OCI-LY7 (cell line): ENCODE data around the gene KLHL7. TPM values are rescaled to one million over a fixed set of nuclear protein-coding genes. Genes with fewer than 3 reads are reported as not detected.

Experiments
- BruUV-seq: library from RNA; stranded (reverse); fragments of 400-500 nt; replicated peaks from 2 replicates; lab custom pipeline; 2021; lab: Mats Ljungman, UMichigan
- CTCF ChIA-PET: fragments of 300-600 bp; sonication (Branson Sonifier 250); formaldehyde crosslinking; loops from one replicate; lab custom pipeline; 2022; ENCODE audit warnings: antibody characterized with exemption; ENCODE audit not compliant: unreplicated experiment; lab: Charles Lee
- POLR2A ChIA-PET: fragments of 300-600 bp; sonication (Branson Sonifier 250); formaldehyde crosslinking; loops from one replicate; lab custom pipeline; 2022; ENCODE audit warnings: antibody characterized with exemption; lab: Charles Lee
- DNase-seq: peaks from one replicate; pipeline ENCODE4 v3.0.0-alpha.2; 2015; ENCODE audit warnings: low spot score
- H2AFZ ChIP-seq: fragments of 200-600 bp; sonication (generic), shearing (Covaris generic); 2 replicates; pipeline ENCODE4 v1.6.1; 2014; ENCODE audit warnings: mild to moderate bottlenecking, antibody characterized with exemption, low read length, moderate library complexity
- H3K27ac ChIP-seq: fragments of 200-600 bp; sonication (generic); 2 replicates; pipeline ENCODE4 v1.5.1; 2014; ENCODE audit warnings: mixed run types, low read depth, mild to moderate bottlenecking, moderate library complexity, low read length, inconsistent platforms; ENCODE audit not compliant: poor library complexity, severe bottlenecking
- H3K36me3 ChIP-seq: fragments of 200-600 bp; sonication (generic); 2 replicates; pipeline ENCODE4 v1.6.1; 2014; ENCODE audit warnings: mild to moderate bottlenecking, antibody characterized with exemption, low read length, moderate library complexity, mixed read lengths; ENCODE audit not compliant: insufficient read depth
- H3K4me1 ChIP-seq: fragments of 200-600 bp; sonication (generic); 2 replicates; pipeline ENCODE4 v1.5.1; 2014; ENCODE audit warnings: mild to moderate bottlenecking, low read length; ENCODE audit not compliant: insufficient read depth, poor library complexity, severe bottlenecking
- H3K4me2 ChIP-seq: fragments of 200-600 bp; sonication (generic); 2 replicates; pipeline ENCODE4 v1.6.1; 2014; ENCODE audit warnings: mild to moderate bottlenecking, low read length
- H3K4me3 ChIP-seq: fragments of 200-600 bp; sonication (generic); 2 replicates; pipeline ENCODE4 v1.5.1; 2014; ENCODE audit warnings: mild to moderate bottlenecking, low read depth, low read length; ENCODE audit not compliant: poor library complexity, severe bottlenecking
- H3K79me2 ChIP-seq: fragments of 200-600 bp; sonication (generic); 2 replicates; pipeline ENCODE4 v1.6.1; 2016; ENCODE audit warnings: low read depth, mild to moderate bottlenecking, low read length, moderate library complexity, mixed read lengths; ENCODE audit not compliant: insufficient read depth
- H3K9me2 ChIP-seq: fragments of 200-600 bp; sonication (generic); 2 replicates; pipeline ENCODE4 v1.6.1; 2016; ENCODE audit warnings: mild to moderate bottlenecking, low read length, mixed read lengths; ENCODE audit not compliant: insufficient read depth
- H3K9me3 ChIP-seq: fragments of 200-600 bp; sonication (generic); 2 replicates; pipeline ENCODE4 v1.6.1; 2014; ENCODE audit warnings: mild to moderate bottlenecking, mixed run types, low read length, mixed read lengths
- H4K20me1 ChIP-seq: fragments of 200-600 bp; sonication (generic); 2 replicates; pipeline ENCODE4 v1.6.1; 2014; ENCODE audit warnings: mild to moderate bottlenecking, antibody characterized with exemption, low read length, moderate library complexity, mixed read lengths; ENCODE audit not compliant: insufficient read depth
- EZH2phosphoT487 ChIP-seq: fragments of 200-600 bp; sonication (generic); IDR thresholded peaks from 2 replicates; pipeline ENCODE4 v1.6.1; 2018; ENCODE audit warnings: low read depth, borderline replicate concordance, mild to moderate bottlenecking, mixed run types, antibody characterized with exemption, low read length, moderate library complexity, mixed read lengths
- intact Hi-C: fragments of 100-400 bp; cut with micrococcal nuclease; formaldehyde crosslinking; loops from one replicate; pipeline ENCODE4 v1.10.0; 2022; ENCODE audit not compliant: unreplicated experiment
- total RNA-seq, 2 experiments: library from RNA; depleted of rRNA in 1 of 2; stranded (reverse); fragments of >200 nt in 1 of 2; shearing (Covaris generic) in 1 of 2; gene quantifications; 2 replicates each; pipeline ENCODE4 v1.2.3, GENCODE V29; 2014 to 2022
- TF ChIP-seq, protein P1 (sequence below): fragments of 200-600 bp; sonication (generic); conservative IDR thresholded peaks from 2 replicates; pipeline ENCODE4 v1.5.1; 2014; ENCODE audit warnings: mild to moderate bottlenecking, antibody characterized with exemption, low read length, moderate library complexity, mixed read lengths

The KLHL7 gene
- total RNA-seq, 2 experiments from 2014 or later = 24.4 to 30.2 TPM

DNA sequence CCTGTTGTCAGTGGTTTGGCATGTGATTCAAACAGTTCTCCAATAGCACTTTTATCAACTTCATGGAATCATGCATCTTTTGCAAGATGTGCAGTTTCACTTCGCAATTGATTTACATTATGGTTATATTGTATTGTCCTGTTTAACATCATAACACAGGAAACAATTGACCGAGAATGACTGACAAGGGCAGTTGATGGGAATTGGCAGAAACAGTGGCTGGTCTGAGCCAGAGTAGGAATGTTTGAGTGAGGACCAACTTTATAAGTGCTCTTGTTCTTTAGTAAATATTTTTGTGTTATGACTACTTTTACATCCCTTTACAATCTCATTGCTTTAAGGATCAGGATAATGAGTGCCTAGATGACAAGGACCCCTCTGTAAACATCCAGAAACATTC is 2.2 kb downstream of the KLHL7 start:
- H3K9me2 ChIP-seq = no peaks in the 10 kb centered on the region
- DNase-seq = no peak
- no peaks in the 10 kb centered on the region for H4K20me1 ChIP-seq
- peak overlapping the region; percentile 84 for H3K4me3 ChIP-seq
- POLR2A ChIA-PET = interaction anchor here (1.1 to 2.8 kb wide), 3 partner anchors 9 to 73 kb away, joined by 3 to 12 read pairs (median 12); no protein-coding TSS in a partner anchor
- BruUV-seq = no TSS peak
- CTCF ChIA-PET = no interaction called here
- no peak for TF ChIP-seq EZH2phosphoT487
- TF ChIP-seq, protein P1, sequence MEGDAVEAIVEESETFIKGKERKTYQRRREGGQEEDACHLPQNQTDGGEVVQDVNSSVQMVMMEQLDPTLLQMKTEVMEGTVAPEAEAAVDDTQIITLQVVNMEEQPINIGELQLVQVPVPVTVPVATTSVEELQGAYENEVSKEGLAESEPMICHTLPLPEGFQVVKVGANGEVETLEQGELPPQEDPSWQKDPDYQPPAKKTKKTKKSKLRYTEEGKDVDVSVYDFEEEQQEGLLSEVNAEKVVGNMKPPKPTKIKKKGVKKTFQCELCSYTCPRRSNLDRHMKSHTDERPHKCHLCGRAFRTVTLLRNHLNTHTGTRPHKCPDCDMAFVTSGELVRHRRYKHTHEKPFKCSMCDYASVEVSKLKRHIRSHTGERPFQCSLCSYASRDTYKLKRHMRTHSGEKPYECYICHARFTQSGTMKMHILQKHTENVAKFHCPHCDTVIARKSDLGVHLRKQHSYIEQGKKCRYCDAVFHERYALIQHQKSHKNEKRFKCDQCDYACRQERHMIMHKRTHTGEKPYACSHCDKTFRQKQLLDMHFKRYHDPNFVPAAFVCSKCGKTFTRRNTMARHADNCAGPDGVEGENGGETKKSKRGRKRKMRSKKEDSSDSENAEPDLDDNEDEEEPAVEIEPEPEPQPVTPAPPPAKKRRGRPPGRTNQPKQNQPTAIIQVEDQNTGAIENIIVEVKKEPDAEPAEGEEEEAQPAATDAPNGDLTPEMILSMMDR = no peak
- H2AFZ ChIP-seq = no peak overlapping the region
- H3K27ac ChIP-seq = no peak overlapping the region
- H3K9me3 ChIP-seq = no peaks in the 10 kb centered on the region
- H3K79me2 ChIP-seq = peaks cover 29% of the 10 kb centered on the region
- no peaks in the 10 kb centered on the region; the same call in 1 of the 2 replicates for H3K36me3 ChIP-seq
- intact Hi-C loops = loop anchor here (10.0 kb wide), 1 partner anchor 437 kb away; no protein-coding TSS in a partner anchor
- peak overlapping the region; percentile 91 for H3K4me2 ChIP-seq
- H3K4me1 ChIP-seq = peaks cover 22% of the 10 kb centered on the region

DNA sequence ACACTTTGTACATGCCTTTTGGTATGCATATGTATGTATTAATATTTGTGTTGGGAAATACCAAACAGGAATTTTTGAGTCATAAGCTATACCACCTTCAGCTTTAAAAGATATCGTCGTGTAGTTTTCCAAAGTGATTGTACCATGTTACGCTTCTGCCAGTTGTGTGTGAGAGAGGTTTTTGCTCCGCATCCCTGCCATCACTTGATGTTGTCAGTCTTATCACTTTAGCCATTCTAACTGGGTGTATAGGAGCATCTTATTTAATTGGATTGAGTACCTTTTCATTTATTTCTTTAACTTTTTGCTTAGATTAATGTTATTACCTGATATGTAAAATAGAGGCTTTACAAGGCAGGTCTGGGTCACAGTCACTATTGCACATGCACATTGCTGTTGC is 3.4 kb downstream of the KLHL7 start:
- intact Hi-C loops = loop anchor here (10.0 kb wide), 1 partner anchor 436 kb away; no protein-coding TSS in a partner anchor
- H3K4me3 ChIP-seq = no peak overlapping the region
- no peak for DNase-seq
- 0 out of 2 replicates have a peak overlapping the region, but pooled peaks have one; percentile 91 for H3K4me2 ChIP-seq
- peaks cover 22% of the 10 kb centered on the region for H3K4me1 ChIP-seq
- H3K9me2 ChIP-seq = no peaks in the 10 kb centered on the region
- POLR2A ChIA-PET = interaction anchor here (1.1 kb wide), 1 partner anchor 15 kb away, joined by 4 read pairs; no protein-coding TSS in a partner anchor
- H3K36me3 ChIP-seq = no peaks in the 10 kb centered on the region; the same call in 1 of the 2 replicates
- H4K20me1 ChIP-seq = no peaks in the 10 kb centered on the region
- H2AFZ ChIP-seq = no peak overlapping the region
- H3K27ac ChIP-seq = no peak overlapping the region
- CTCF ChIA-PET = interaction anchor here (1.2 kb wide), 1 partner anchor 24 kb away, joined by 4 read pairs; no protein-coding TSS in a partner anchor
- TF ChIP-seq, protein P1 = no peak
- TF ChIP-seq EZH2phosphoT487 = no peak
- BruUV-seq = no TSS peak
- H3K79me2 ChIP-seq = peaks cover 29% of the 10 kb centered on the region
- H3K9me3 ChIP-seq = no peaks in the 10 kb centered on the region

DNA sequence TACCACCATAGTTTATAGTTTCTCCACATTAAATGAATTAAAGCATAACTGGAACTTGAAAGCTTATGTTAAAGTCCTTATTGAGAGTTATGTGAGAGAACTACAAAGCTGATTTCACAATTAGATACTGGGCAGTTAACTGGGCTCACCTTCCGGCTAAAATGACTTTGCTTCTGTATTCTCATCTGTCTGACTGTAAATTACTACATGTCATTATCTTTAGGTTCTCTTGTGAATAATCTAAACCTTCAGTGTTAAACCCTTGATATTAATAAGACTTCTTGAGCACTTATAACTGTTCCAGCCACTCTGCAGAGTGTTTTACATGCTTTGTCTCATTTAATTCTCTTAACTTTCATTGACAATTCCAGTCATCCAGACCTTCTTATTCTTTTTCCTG is 3.9 kb downstream of the KLHL7 start:
- BruUV-seq = no TSS peak
- POLR2A ChIA-PET = interaction anchor here (1.1 to 1.5 kb wide), 2 partner anchors 11 to 15 kb away, joined by 4 read pairs; no protein-coding TSS in a partner anchor
- Histone ChIP-seq H4K20me1 (no peaks in the 10 kb centered on the region), H3K79me2 (peaks cover 29% of the 10 kb centered on the region), H3K9me3 (no peaks in the 10 kb centered on the region), H3K9me2 (no peaks in the 10 kb centered on the region), H3K27ac (no peak overlapping the region), H3K4me1 (peaks cover 22% of the 10 kb centered on the region), H3K4me2 (no peak overlapping the region), H3K36me3 (no peaks in the 10 kb centered on the region; the same call in 1 of the 2 replicates), H3K4me3 (no peak overlapping the region), H2AFZ (no peak overlapping the region)
- TF ChIP-seq, protein P1 = no peak
- no peak for TF ChIP-seq EZH2phosphoT487
- CTCF ChIA-PET = interaction anchor here (1.2 kb wide), 1 partner anchor 24 kb away, joined by 4 read pairs; no protein-coding TSS in a partner anchor
- DNase-seq = no peak
- intact Hi-C loops = loop anchor here (10.0 kb wide), 1 partner anchor 435 kb away; no protein-coding TSS in a partner anchor
